MM.1S (cell line): Measurements from ENCODE around the gene HEPACAM2.

Experiments
- DNase-seq: peaks from one replicate; pipeline ENCODE4 v3.0.0-alpha.2; 2015
- H2AFZ ChIP-seq: fragments of 300-600 bp; sonication (generic); 2 replicates; pipeline ENCODE4 v1.6.0; 2016; ENCODE audit warnings: antibody characterized with exemption, low read length
- H3F3A ChIP-seq: fragments of 300-600 bp; sonication (generic); 2 replicates; pipeline ENCODE4 v1.6.1; 2016; ENCODE audit warnings: mild to moderate bottlenecking, antibody characterized with exemption, low read length, moderate library complexity, mixed read lengths; ENCODE audit not compliant: insufficient read depth
- H3K27ac ChIP-seq: fragments of 300-600 bp; sonication (generic); 2 replicates; pipeline ENCODE4 v1.5.1; 2016; ENCODE audit warnings: mild to moderate bottlenecking, low read length
- H3K27me3 ChIP-seq: fragments of 300-600 bp; sonication (generic); replicated peaks from 2 replicates; pipeline ENCODE4 v1.6.0; 2016; ENCODE audit warnings: low read length; ENCODE audit not compliant: insufficient read depth
- H3K36me3 ChIP-seq: fragments of 300-600 bp; sonication (generic); replicated peaks from 2 replicates; pipeline ENCODE4 v1.6.1; 2016; ENCODE audit warnings: mild to moderate bottlenecking, low read length, mixed read lengths; ENCODE audit not compliant: insufficient read depth
- H3K4me1 ChIP-seq: fragments of 300-600 bp; sonication (generic); 2 replicates; pipeline ENCODE4 v1.6.1; 2016; ENCODE audit warnings: low read length, mixed read lengths
- H3K4me2 ChIP-seq: fragments of 300-600 bp; sonication (generic); 2 replicates; pipeline ENCODE4 v1.6.0; 2016; ENCODE audit warnings: low read depth, low read length
- H3K4me3 ChIP-seq: fragments of 300-600 bp; sonication (generic); 2 replicates; pipeline ENCODE4 v1.5.1; 2016; ENCODE audit warnings: low read length, mixed read lengths
- H3K79me2 ChIP-seq: fragments of 300-600 bp; sonication (generic); 2 replicates; pipeline ENCODE4 v1.6.1; 2016; ENCODE audit warnings: mixed run types, low read length, mixed read lengths
- H3K9ac ChIP-seq: fragments of 300-600 bp; sonication (generic); 2 replicates; pipeline ENCODE4 v1.6.1; 2016; ENCODE audit warnings: low read length, mixed read lengths
- H3K9me2 ChIP-seq: fragments of 300-600 bp; sonication (generic); replicated peaks from 2 replicates; pipeline ENCODE4 v1.6.1; 2016; ENCODE audit warnings: mild to moderate bottlenecking, low read length, mixed read lengths; ENCODE audit not compliant: insufficient read depth
- H3K9me3 ChIP-seq: fragments of 300-600 bp; sonication (generic); replicated peaks from 2 replicates; pipeline ENCODE4 v1.6.1; 2016; ENCODE audit warnings: mild to moderate bottlenecking, low read length, mixed read lengths; ENCODE audit not compliant: insufficient read depth
- H4K20me1 ChIP-seq: fragments of 300-600 bp; sonication (generic); 2 replicates; pipeline ENCODE4 v1.6.1; 2016; ENCODE audit warnings: mild to moderate bottlenecking, low read length, moderate library complexity, mixed read lengths; ENCODE audit not compliant: insufficient read depth
- CTCF ChIP-seq: fragments of 300-600 bp; sonication (generic); IDR thresholded peaks from 2 replicates; pipeline ENCODE4 v1.5.1; 2016; ENCODE audit warnings: antibody characterized with exemption, low read length, mixed read lengths
- EZH2 ChIP-seq: fragments of 300-600 bp; sonication (generic); optimal IDR thresholded peaks from 2 replicates; pipeline ENCODE3; 2017; ENCODE audit warnings: low read depth, mild to moderate bottlenecking, antibody characterized with exemption, low read length, mixed read lengths
- EZH2phosphoT487 ChIP-seq: fragments of 300-600 bp; sonication (generic); IDR thresholded peaks from 2 replicates; pipeline ENCODE4 v1.6.1; 2018; ENCODE audit warnings: antibody characterized with exemption, low read length

The HEPACAM2 gene

GRCh38 chr7:93238131-93238530 lies 11.9 kb upstream of the HEPACAM2 start:
- Histone ChIP-seq H3K4me3 (no peak overlapping the region), H3K36me3 (no peaks in the 10 kb centered on the region), H3K9me3 (no peaks in the 10 kb centered on the region), H3F3A (no peaks in the 10 kb centered on the region), H3K79me2 (peaks cover 67% of the 10 kb centered on the region), H3K27me3 (no peaks in the 10 kb centered on the region), H3K9ac (no peak overlapping the region), H3K4me2 (no peak overlapping the region), H2AFZ (no peak overlapping the region), H3K9me2 (no peaks in the 10 kb centered on the region), H3K27ac (no peak overlapping the region), H3K4me1 (no peaks in the 10 kb centered on the region), H4K20me1 (no peaks in the 10 kb centered on the region)
- no peak for TF ChIP-seq EZH2phosphoT487
- TF ChIP-seq EZH2 = no peak
- no peak for TF ChIP-seq CTCF
- no peak for DNase-seq

- TF ChIP-seq EZH2 (no peak), EZH2phosphoT487 (no peak), CTCF (no peak)
- Histone ChIP-seq H3K79me2 (peaks cover 72% of the 10 kb centered on the region), H2AFZ (no peak overlapping the region), H3K4me2 (no peak overlapping the region), H3K36me3 (no peaks in the 10 kb centered on the region), H3K9ac (no peak overlapping the region), H3K27me3 (no peaks in the 10 kb centered on the region), H3F3A (peaks cover 12% of the 10 kb centered on the region; the same call in 1 of the 2 replicates), H3K4me3 (no peak overlapping the region), H3K9me3 (no peaks in the 10 kb centered on the region), H4K20me1 (no peaks in the 10 kb centered on the region), H3K4me1 (no peaks in the 10 kb centered on the region), H3K27ac (no peak overlapping the region), H3K9me2 (no peaks in the 10 kb centered on the region)
- no peak for DNase-seq
Observed at GRCh38 chr7:93235541-93235940, 9.3 kb upstream of the HEPACAM2 start.

- Histone ChIP-seq H4K20me1 (no peaks in the 10 kb centered on the region), H3K9ac (peak overlapping the region; percentile 51; the same call in 1 of the 2 replicates), H3K79me2 (peaks cover 51% of the 10 kb centered on the region), H3K36me3 (no peaks in the 10 kb centered on the region), H3K27me3 (no peaks in the 10 kb centered on the region), H3K9me3 (no peaks in the 10 kb centered on the region), H3K4me2 (peak overlapping the region; percentile 77), H3F3A (peaks cover 12% of the 10 kb centered on the region; the same call in 1 of the 2 replicates), H3K4me3 (peak overlapping the region; percentile 67), H3K4me1 (peaks cover 2% of the 10 kb centered on the region; the same call in 1 of the 2 replicates), H3K27ac (no peak overlapping the region), H2AFZ (peak overlapping the region; percentile 65), H3K9me2 (no peaks in the 10 kb centered on the region)
- DNase-seq = no peak
- TF ChIP-seq EZH2 (no peak), CTCF (no peak), EZH2phosphoT487 (no peak)
Observed at GRCh38 chr7:93232673-93233018, 6.4 kb upstream of the HEPACAM2 start.
